Measurements from ENCODE around the gene MAOA. TPM values are rescaled to one million over a fixed set of nuclear protein-coding genes. Genes with fewer than 3 reads are reported as not detected.

Gene MAOA
- total and polyA plus RNA-seq, 2 donors (not counting 1 experiment from before 2014, with no cell fraction given) = 0.05 TPM; not detected in 1

DNA sequence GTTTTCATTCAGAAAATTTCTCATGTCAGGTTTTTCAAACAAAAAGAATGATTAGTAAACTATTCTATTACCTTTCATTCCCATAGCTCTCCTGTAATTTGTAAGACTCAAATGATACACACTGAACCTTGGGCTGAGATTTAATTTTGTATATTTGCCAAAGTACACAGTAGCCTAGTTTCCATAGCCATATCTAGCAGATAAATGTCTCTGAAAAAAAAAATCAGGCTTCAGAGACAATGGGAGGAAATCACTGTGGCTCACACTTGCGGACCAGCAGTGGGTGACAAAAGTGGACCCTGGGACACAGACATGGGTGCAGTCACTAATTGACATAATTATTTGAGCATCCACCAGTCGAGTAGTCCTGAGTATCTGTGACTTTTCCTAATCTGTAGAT, 46.6 kb downstream of the MAOA start:
- Mint-ChIP-seq H3K27ac (no peak overlapping the region), H3K9me3 (ENCODE audit: insufficient read depth) (no peaks in the 10 kb centered on the region), H3K4me1 (no peaks in the 10 kb centered on the region), H3K4me3 (no peak overlapping the region), H3K27me3 (no peaks in the 10 kb centered on the region)
- H3K27me3 ChIP-seq (replicated peaks in 1 of 4; ENCODE audit: control extremely low read depth in 1 of 4, control insufficient read depth in 3 of 4, insufficient read depth in 4 of 4, low read length in 3 of 4) = no peaks in the 10 kb centered on the region
- H3K4me2 ChIP-seq (replicated peaks; ENCODE audit: low read depth, low read length, poor library complexity, severe bottlenecking) = no peak overlapping the region
- H2AFZ ChIP-seq (ENCODE audit: insufficient read depth, low read depth, low read length, poor library complexity, severe bottlenecking) = no peak overlapping the region
- H3K9ac ChIP-seq (ENCODE audit: low read length) = no peak overlapping the region
- no peaks in the 10 kb centered on the region for H3K79me2 ChIP-seq (ENCODE audit: control insufficient read depth, insufficient read depth, low read length)
- DNase-seq (no peak), ATAC-seq (ENCODE audit: low read depth) (no peak)
- no peaks in the 10 kb centered on the region for H3K4me1 ChIP-seq (ENCODE audit: control insufficient read depth in 2 of 2, insufficient read depth in 2 of 2, low read length in 2 of 2)
- POLR2A ChIA-PET = no interaction called here
- CTCF ChIA-PET = no interaction called here
- TF ChIP-seq CTCF (IDR thresholded peaks at IDR 0.05) (no peak), EZH2 (IDR thresholded peaks at IDR 0.05; ENCODE audit: borderline replicate concordance, insufficient read depth, low read depth, low read length, poor library complexity, severe bottlenecking) (no peak)
- no peaks in the 10 kb centered on the region for H3K9me3 ChIP-seq (ENCODE audit: control extremely low read depth in 1 of 3, control insufficient read depth in 2 of 3, insufficient read depth in 1 of 3, low read length in 2 of 3)
- H3K4me3 ChIP-seq (ENCODE audit: control extremely low read depth in 1 of 5, extremely low read depth in 1 of 5, insufficient read depth in 1 of 5, low read depth in 2 of 5, low read length in 4 of 5) = no peak overlapping the region
- H3K36me3 ChIP-seq (replicated peaks in 1 of 2; ENCODE audit: control extremely low read depth in 1 of 2, control insufficient read depth in 1 of 2, extremely low read depth in 1 of 2, insufficient read depth in 2 of 2, low read length in 1 of 2) = no peaks in the 10 kb centered on the region
- H3K27ac ChIP-seq (ENCODE audit: low read length in 2 of 2) = no peak overlapping the region
- H4K20me1 ChIP-seq (ENCODE audit: control insufficient read depth, insufficient read depth, low read length, poor library complexity, severe bottlenecking) = no peaks in the 10 kb centered on the region
- intact Hi-C loops (cut with micrococcal nuclease) = no loop called here
- WGBS (ENCODE audit: insufficient coverage) = 100% methylated on average over 1 of the region's 2 CpGs

DNA sequence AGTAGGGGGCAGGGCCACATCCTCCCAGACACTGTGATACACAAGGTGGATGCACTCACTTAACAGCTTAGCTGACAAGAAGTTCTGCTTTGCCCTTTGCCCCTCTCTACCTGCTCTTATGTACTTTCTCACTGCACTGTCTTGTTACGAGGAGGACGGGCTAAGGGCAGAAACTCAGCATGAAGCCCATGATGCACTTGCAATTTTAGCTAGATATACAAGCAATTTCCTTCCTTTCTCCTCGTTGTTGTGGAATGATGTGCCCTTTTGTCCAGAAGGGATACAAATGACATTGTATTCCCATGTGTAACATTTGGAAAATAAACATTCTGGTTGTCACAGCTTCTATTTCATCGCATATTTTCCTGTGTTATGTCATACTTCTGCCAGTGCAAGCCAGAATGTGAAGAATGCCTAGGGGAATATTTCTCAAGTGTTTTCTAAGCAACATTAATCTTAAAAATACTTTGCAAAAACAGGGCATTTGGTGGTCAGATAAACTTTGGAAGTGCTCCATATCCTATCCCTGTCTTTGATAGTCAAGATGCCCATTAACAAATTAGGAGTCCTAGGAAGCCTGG, 47.2 kb downstream of the MAOA start:
- intact Hi-C loops (cut with micrococcal nuclease) = no loop called here
- H3K9me3 Mint-ChIP-seq (ENCODE audit: insufficient read depth) = no peaks in the 10 kb centered on the region
- ATAC-seq (ENCODE audit: low read depth) = no peak

More for the DNA sequence above, 47.2 kb downstream of the MAOA start:
- H3K27ac Mint-ChIP-seq = no peak overlapping the region
- Histone ChIP-seq H3K36me3 (replicated peaks in 1 of 2; ENCODE audit: control extremely low read depth in 1 of 2, control insufficient read depth in 1 of 2, extremely low read depth in 1 of 2, insufficient read depth in 2 of 2, low read length in 1 of 2) (no peaks in the 10 kb centered on the region), H4K20me1 (ENCODE audit: control insufficient read depth, insufficient read depth, low read length, poor library complexity, severe bottlenecking) (no peaks in the 10 kb centered on the region), H3K4me2 (replicated peaks; ENCODE audit: low read depth, low read length, poor library complexity, severe bottlenecking) (no peak overlapping the region), H3K9ac (ENCODE audit: low read length) (no peak overlapping the region), H2AFZ (ENCODE audit: insufficient read depth, low read depth, low read length, poor library complexity, severe bottlenecking) (no peak overlapping the region), H3K4me1 (ENCODE audit: control insufficient read depth in 2 of 2, insufficient read depth in 2 of 2, low read length in 2 of 2) (no peaks in the 10 kb centered on the region), H3K4me3 (ENCODE audit: control extremely low read depth in 1 of 5, extremely low read depth in 1 of 5, insufficient read depth in 1 of 5, low read depth in 2 of 5, low read length in 4 of 5) (no peak overlapping the region), H3K79me2 (ENCODE audit: control insufficient read depth, insufficient read depth, low read length) (no peaks in the 10 kb centered on the region), H3K27me3 (replicated peaks in 1 of 4; ENCODE audit: control extremely low read depth in 1 of 4, control insufficient read depth in 3 of 4, insufficient read depth in 4 of 4, low read length in 3 of 4) (no peaks in the 10 kb centered on the region), H3K27ac (ENCODE audit: low read length in 2 of 2) (no peak overlapping the region), H3K9me3 (ENCODE audit: control extremely low read depth in 1 of 3, control insufficient read depth in 2 of 3, insufficient read depth in 1 of 3, low read length in 2 of 3) (no peaks in the 10 kb centered on the region)
- POLR2A ChIA-PET = no interaction called here
- no peak for DNase-seq
- CTCF ChIA-PET = no interaction called here
- H3K27me3 Mint-ChIP-seq = no peaks in the 10 kb centered on the region
- TF ChIP-seq EZH2 (IDR thresholded peaks at IDR 0.05; ENCODE audit: borderline replicate concordance, insufficient read depth, low read depth, low read length, poor library complexity, severe bottlenecking) (no peak), CTCF (IDR thresholded peaks at IDR 0.05) (no peak)
- no peaks in the 10 kb centered on the region for H3K4me1 Mint-ChIP-seq
- no CpG with 5 or more reads among the region's 4 CpGs for WGBS (ENCODE audit: insufficient coverage)
- H3K4me3 Mint-ChIP-seq = no peak overlapping the region
